ENCODE data around the gene GRAMD4.

Gene GRAMD4

GRCh38 chr22:46612904-46613605 is 7.1 kb upstream of the GRAMD4 start:
- no peak for TF ChIP-seq CTCF (IDR thresholded peaks at IDR 0.05; ENCODE audit: low read length, missing control alignments)
- H3K4me3 ChIP-seq (replicated peaks; ENCODE audit: low read depth, low read length): no peak overlapping the region
- no peak for DNase-seq (ENCODE audit: low read depth)

GRCh38 chr22:46613606-46614021 is 6.6 kb upstream of the GRAMD4 start:
- no peak for DNase-seq (ENCODE audit: low read depth)
- no peak for TF ChIP-seq CTCF (IDR thresholded peaks at IDR 0.05; ENCODE audit: low read length, missing control alignments)
- no peak overlapping the region for H3K4me3 ChIP-seq (replicated peaks; ENCODE audit: low read depth, low read length)

- no peak overlapping the region for H3K4me3 ChIP-seq (replicated peaks; ENCODE audit: low read depth, low read length)
- DNase-seq (ENCODE audit: low read depth): no peak
- TF ChIP-seq CTCF (IDR thresholded peaks at IDR 0.05; ENCODE audit: low read length, missing control alignments): no peak
Measured at GRCh38 chr22:46614025-46614931, 5.9 kb upstream of the GRAMD4 start.

GRCh38 chr22:46617207-46617985 is 2.8 kb upstream of the GRAMD4 start:
- no peak overlapping the region for H3K4me3 ChIP-seq (replicated peaks; ENCODE audit: low read depth, low read length)
- no peak for DNase-seq (ENCODE audit: low read depth)
- no peak for TF ChIP-seq CTCF (IDR thresholded peaks at IDR 0.05; ENCODE audit: low read length, missing control alignments)

GRCh38 chr22:46617986-46618647 is 2.1 kb upstream of the GRAMD4 start:
- TF ChIP-seq CTCF (IDR thresholded peaks at IDR 0.05; ENCODE audit: low read length, missing control alignments): no peak
- no peak overlapping the region for H3K4me3 ChIP-seq (replicated peaks; ENCODE audit: low read depth, low read length)
- DNase-seq (ENCODE audit: low read depth): no peak

GRCh38 chr22:46618667-46619066 is 1.5 kb upstream of the GRAMD4 start:
- no peak overlapping the region for H3K4me3 ChIP-seq (replicated peaks; ENCODE audit: low read depth, low read length)
- no peak for DNase-seq (ENCODE audit: low read depth)
- no peak for TF ChIP-seq CTCF (IDR thresholded peaks at IDR 0.05; ENCODE audit: low read length, missing control alignments)
